ENCODE results near the gene RBM20. TPM values are rescaled to one million over a fixed set of nuclear protein-coding genes. Genes with fewer than 3 reads are reported as not detected.

The RBM20 gene
- total and polyA plus RNA-seq, 2 of the 13 experiments (the other 11 are each of a cell fraction or from before 2014, with no cell fraction given) = 0.02 to 0.22 TPM

GRCh38 chr10:110672580-110672919 is 28.4 kb downstream of the RBM20 start (continued):
- TF ChIP-seq ZBTB40 (IDR thresholded peaks at IDR 0.05) (no peak), ZBTB40 (CRISPR knock-in tag; IDR thresholded peaks at IDR 0.05) (peak; percentile 40; the same call in 1 of the 2 replicates), UBTF (CRISPR knock-in tag; IDR thresholded peaks at IDR 0.05) (no peak; the same call in 1 of the 2 replicates)
- TF ChIP-seq, protein P1, sequence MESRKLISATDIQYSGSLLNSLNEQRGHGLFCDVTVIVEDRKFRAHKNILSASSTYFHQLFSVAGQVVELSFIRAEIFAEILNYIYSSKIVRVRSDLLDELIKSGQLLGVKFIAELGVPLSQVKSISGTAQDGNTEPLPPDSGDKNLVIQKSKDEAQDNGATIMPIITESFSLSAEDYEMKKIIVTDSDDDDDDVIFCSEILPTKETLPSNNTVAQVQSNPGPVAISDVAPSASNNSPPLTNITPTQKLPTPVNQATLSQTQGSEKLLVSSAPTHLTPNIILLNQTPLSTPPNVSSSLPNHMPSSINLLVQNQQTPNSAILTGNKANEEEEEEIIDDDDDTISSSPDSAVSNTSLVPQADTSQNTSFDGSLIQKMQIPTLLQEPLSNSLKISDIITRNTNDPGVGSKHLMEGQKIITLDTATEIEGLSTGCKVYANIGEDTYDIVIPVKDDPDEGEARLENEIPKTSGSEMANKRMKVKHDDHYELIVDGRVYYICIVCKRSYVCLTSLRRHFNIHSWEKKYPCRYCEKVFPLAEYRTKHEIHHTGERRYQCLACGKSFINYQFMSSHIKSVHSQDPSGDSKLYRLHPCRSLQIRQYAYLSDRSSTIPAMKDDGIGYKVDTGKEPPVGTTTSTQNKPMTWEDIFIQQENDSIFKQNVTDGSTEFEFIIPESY (CRISPR knock-in tag; IDR thresholded peaks at IDR 0.05) = no peak
